Measurements from ENCODE around the gene TAS2R14.

The TAS2R14 gene

GRCh38 chr12:10901427-10901826 is 37.6 kb downstream of the TAS2R14 start:
- DNase-seq, result no peak

GRCh38 chr12:10900972-10901371 is 38.1 kb downstream of the TAS2R14 start:
- no peak for DNase-seq

- no peak for DNase-seq
Observed at GRCh38 chr12:10900530-10900929, 38.5 kb downstream of the TAS2R14 start.

GRCh38 chr12:10896854-10897253 is 42.2 kb downstream of the TAS2R14 start:
- DNase-seq, result no peak

GRCh38 chr12:10891937-10892336 is 47.1 kb downstream of the TAS2R14 start:
- no peak for DNase-seq

GRCh38 chr12:10889226-10889625 is 49.8 kb downstream of the TAS2R14 start:
- no peak for DNase-seq

Measured in activated T-cell treated with anti-CD3 and anti-CD28 coated beads, Interleukin-2, amount 50 U/mL, for 1 hour (primary cell).